ENCODE data around the gene THAP3.
"Not testable (repeated sequence)": the region's sequence is repeated elsewhere in the genome, so short reads cannot be mapped to it uniquely, and the experiment has no call there.

The THAP3 gene

GRCh38 chr1:6591644-6592043, 33.0 kb upstream of the THAP3 start:
- DNase-seq: no peak

GRCh38 chr1:6592441-6592840, 32.2 kb upstream of the THAP3 start:
- DNase-seq: no peak

GRCh38 chr1:6592865-6593593, 31.6 kb upstream of the THAP3 start:
- no peak for DNase-seq

GRCh38 chr1:6593810-6594209, 30.9 kb upstream of the THAP3 start:
- DNase-seq: no peak

- no peak for DNase-seq
Observed at GRCh38 chr1:6594977-6595740, 29.5 kb upstream of the THAP3 start.

- no peak for DNase-seq
Observed at GRCh38 chr1:6596351-6596750, 28.3 kb upstream of the THAP3 start.

- DNase-seq: no peak
Observed at GRCh38 chr1:6596886-6597776, 27.5 kb upstream of the THAP3 start.

- DNase-seq: no peak
Observed at GRCh38 chr1:6597777-6598131, 26.9 kb upstream of the THAP3 start.

- no peak for DNase-seq
Observed at GRCh38 chr1:6599141-6599975, 25.3 kb upstream of the THAP3 start.

GRCh38 chr1:6599991-6600390, 24.7 kb upstream of the THAP3 start:
- DNase-seq: not testable (repeated sequence)

GRCh38 chr1:6600410-6601048, 24.1 kb upstream of the THAP3 start:
- DNase-seq: no peak

- peak; percentile 83 for DNase-seq
Observed at GRCh38 chr1:6601049-6601922, 23.4 kb upstream of the THAP3 start.

GRCh38 chr1:6601923-6602668, 22.6 kb upstream of the THAP3 start:
- DNase-seq: peak; percentile 67

- DNase-seq: peak; percentile 70
Observed at GRCh38 chr1:6602669-6603237, 21.9 kb upstream of the THAP3 start, which contains the start of gene KLHL21. Gene KLHL21 (minus strand): TSS chr1:6602869. CDS start chr1:6602817, 52 bp downstream.

- no peak for DNase-seq
Observed at GRCh38 chr1:6603238-6603914, 21.3 kb upstream of the THAP3 start.

GRCh38 chr1:6603915-6604558, 20.6 kb upstream of the THAP3 start:
- no peak for DNase-seq

GRCh38 chr1:6612641-6613360, 11.9 kb upstream of the THAP3 start:
- peak; percentile 61 for DNase-seq

Data from NCI-H2171 treated with DMSO at 0.1 percent for 48 hours (cell line).